T-helper 17 cell (primary cell): ENCODE results near the gene TTC24. TPM values are rescaled to one million over a fixed set of nuclear protein-coding genes. Genes with fewer than 3 reads are reported as not detected.
A peak's percentile ranks its signal among the peaks of the same experiment; 100 is the strongest.
"Not testable (repeated sequence)": the region's sequence is repeated elsewhere in the genome, so short reads cannot be mapped to it uniquely, and the experiment has no call there.

ENCODE experiments used
- ATAC-seq: fragments of 150-1000 bp; cut with Tn5 transposase; 2 replicates; pipeline ENCODE4 v1.10.0; 2021; ENCODE audit warnings: mild to moderate bottlenecking, moderate library complexity
- DNase-seq, 3 donors: peaks; one replicate each; pipeline versions ENCODE4 v3.0.0 to v3.0.0-alpha.2; 2020 to 2021
- H3K9me3 ChIP-seq: one replicate; pipeline ENCODE4 v1.7.0; 2013; ENCODE audit warnings: low read length, mild to moderate bottlenecking; ENCODE audit not compliant: control insufficient read depth, poor library complexity, severe bottlenecking
- H3K27ac Mint-ChIP-seq: one replicate; pipeline ENCODE4 v1.8.0; 2022; ENCODE audit warnings: mild to moderate bottlenecking, moderate library complexity, mixed read lengths
- H3K27me3 Mint-ChIP-seq: one replicate; pipeline ENCODE4 v1.8.0; 2022; ENCODE audit warnings: mixed read lengths
- H3K36me3 Mint-ChIP-seq: one replicate; pipeline ENCODE4 v1.8.0; 2022; ENCODE audit warnings: low read depth, mixed read lengths
- H3K4me1 Mint-ChIP-seq: one replicate; pipeline ENCODE4 v1.8.0; 2022; ENCODE audit warnings: mild to moderate bottlenecking, mixed read lengths
- H3K4me3 Mint-ChIP-seq: one replicate; pipeline ENCODE4 v1.8.0; 2022; ENCODE audit warnings: mild to moderate bottlenecking, moderate library complexity, mixed read lengths
- total RNA-seq, 4 donors: library from RNA in 2 of 4; stranded (reverse) in 2 of 4; gene quantifications; one replicate each; pipeline ENCODE4 v1.2.3 and lab custom pipeline; 2022 to 2026

TTC24 gene
- total RNA-seq, 2 donors from 2014 or later: 0.94 TPM; not detected in 1

GRCh38 chr1:156583821-156584622 lies 4.5 kb downstream of the TTC24 start:
- Mint-ChIP-seq H3K4me1 (peaks cover 8% of the 10 kb centered on the region), H3K27me3 (no peaks in the 10 kb centered on the region), H3K36me3 (no peaks in the 10 kb centered on the region), H3K4me3 (no peak overlapping the region), H3K27ac (no peak overlapping the region)
- DNase-seq (peak; percentile 35 to 65 (median 43)), ATAC-seq (peak; percentile 79)
- H3K9me3 ChIP-seq: no peaks in the 10 kb centered on the region

- no peak for ATAC-seq
- H3K4me1 Mint-ChIP-seq: peaks cover 8% of the 10 kb centered on the region
- no peak overlapping the region for H3K27ac Mint-ChIP-seq
Observed at GRCh38 chr1:156584813-156585212, 5.3 kb downstream of the TTC24 start.

GRCh38 chr1:156586323-156586722 lies 6.8 kb downstream of the TTC24 start:
- Mint-ChIP-seq H3K36me3 (no peaks in the 10 kb centered on the region), H3K27ac (no peak overlapping the region), H3K27me3 (no peaks in the 10 kb centered on the region), H3K4me3 (no peak overlapping the region), H3K4me1 (peaks cover 7% of the 10 kb centered on the region)
- DNase-seq (no peak), ATAC-seq (no peak)
- no peaks in the 10 kb centered on the region for H3K9me3 ChIP-seq

More at GRCh38 chr1:156584813-156585212, 5.3 kb downstream of the TTC24 start:
- no peaks in the 10 kb centered on the region for H3K36me3 Mint-ChIP-seq
- H3K27me3 Mint-ChIP-seq: no peaks in the 10 kb centered on the region
- no peaks in the 10 kb centered on the region for H3K9me3 ChIP-seq
- no peak overlapping the region for H3K4me3 Mint-ChIP-seq
- no peak for DNase-seq

- DNase-seq (no peak), ATAC-seq (no peak)
- Mint-ChIP-seq H3K4me3 (no peak overlapping the region), H3K36me3 (no peaks in the 10 kb centered on the region), H3K27ac (no peak overlapping the region), H3K27me3 (no peaks in the 10 kb centered on the region), H3K4me1 (peaks cover 7% of the 10 kb centered on the region)
- H3K9me3 ChIP-seq: no peaks in the 10 kb centered on the region
Observed at GRCh38 chr1:156586892-156587477, 7.5 kb downstream of the TTC24 start.

GRCh38 chr1:156587927-156588326 lies 8.4 kb downstream of the TTC24 start:
- H3K27ac Mint-ChIP-seq, H3K27me3 Mint-ChIP-seq, H3K4me1 Mint-ChIP-seq, H3K36me3 Mint-ChIP-seq, ATAC-seq, H3K9me3 ChIP-seq, H3K4me3 Mint-ChIP-seq, DNase-seq: not testable (repeated sequence)

- Mint-ChIP-seq H3K4me1 (peaks cover 7% of the 10 kb centered on the region), H3K36me3 (no peaks in the 10 kb centered on the region), H3K27ac (no peak overlapping the region), H3K4me3 (no peak overlapping the region), H3K27me3 (no peaks in the 10 kb centered on the region)
- no peaks in the 10 kb centered on the region for H3K9me3 ChIP-seq
- no peak for DNase-seq
- no peak for ATAC-seq
Observed at GRCh38 chr1:156589546-156589945, 10.0 kb downstream of the TTC24 start.

GRCh38 chr1:156590326-156591180 lies 11.0 kb downstream of the TTC24 start:
- peaks cover 14% of the 10 kb centered on the region for H3K4me1 Mint-ChIP-seq
- no peaks in the 10 kb centered on the region for H3K27me3 Mint-ChIP-seq
- no peak for ATAC-seq
- DNase-seq: no peak
- H3K36me3 Mint-ChIP-seq: peaks cover 8% of the 10 kb centered on the region
- no peak overlapping the region for H3K4me3 Mint-ChIP-seq
- peak overlapping the region; percentile 76 for H3K27ac Mint-ChIP-seq
- H3K9me3 ChIP-seq: no peaks in the 10 kb centered on the region

- peaks cover 8% of the 10 kb centered on the region for H3K36me3 Mint-ChIP-seq
- ATAC-seq (peak; percentile 22), DNase-seq (no peak)
- H3K27me3 Mint-ChIP-seq: no peaks in the 10 kb centered on the region
- H3K27ac Mint-ChIP-seq: peak overlapping the region; percentile 76
- peaks cover 16% of the 10 kb centered on the region for H3K4me1 Mint-ChIP-seq
- peak overlapping the region; percentile 85 for H3K4me3 Mint-ChIP-seq
- H3K9me3 ChIP-seq: no peaks in the 10 kb centered on the region
Observed at GRCh38 chr1:156591181-156591431, 11.6 kb downstream of the TTC24 start.

GRCh38 chr1:156591432-156592157 lies 12.1 kb downstream of the TTC24 start, which contains the start of gene NAXE:
Gene NAXE, plus strand, starts transcription at chr1:156591776. Its CDS starts 29 bp downstream, at chr1:156591805.
- peaks cover 16% of the 10 kb centered on the region for H3K4me1 Mint-ChIP-seq
- DNase-seq: peak; percentile 56 to 73 (median 64)
- peak within 1 kb of the TSS; percentile 76 for H3K27ac Mint-ChIP-seq
- H3K9me3 ChIP-seq: no peaks in the 10 kb centered on the region
- H3K27me3 Mint-ChIP-seq: no peaks in the 10 kb centered on the region
- ATAC-seq: peak; percentile 97
- H3K4me3 Mint-ChIP-seq: peak within 1 kb of the TSS; percentile 85
- peaks cover 8% of the 10 kb centered on the region for H3K36me3 Mint-ChIP-seq

- ATAC-seq: no peak
Observed at GRCh38 chr1:156592158-156592909, 12.8 kb downstream of the TTC24 start.

GRCh38 chr1:156592910-156593660 lies 13.6 kb downstream of the TTC24 start:
- no peak for ATAC-seq
- no peak for DNase-seq

More at GRCh38 chr1:156592158-156592909, 12.8 kb downstream of the TTC24 start:
- peak overlapping the region; percentile 85 for H3K4me3 Mint-ChIP-seq
- no peaks in the 10 kb centered on the region for H3K27me3 Mint-ChIP-seq
- no peaks in the 10 kb centered on the region for H3K9me3 ChIP-seq
- H3K27ac Mint-ChIP-seq: peak overlapping the region; percentile 76
- H3K4me1 Mint-ChIP-seq: peaks cover 21% of the 10 kb centered on the region
- no peak for DNase-seq
- peaks cover 14% of the 10 kb centered on the region for H3K36me3 Mint-ChIP-seq

GRCh38 chr1:156593661-156593989 lies 14.1 kb downstream of the TTC24 start:
- H3K36me3 Mint-ChIP-seq: peaks cover 14% of the 10 kb centered on the region
- no peak overlapping the region for H3K4me3 Mint-ChIP-seq
- H3K27ac Mint-ChIP-seq: no peak overlapping the region
- H3K4me1 Mint-ChIP-seq: peaks cover 26% of the 10 kb centered on the region
- DNase-seq: no peak
- no peaks in the 10 kb centered on the region for H3K27me3 Mint-ChIP-seq
- no peaks in the 10 kb centered on the region for H3K9me3 ChIP-seq
- no peak for ATAC-seq

More at GRCh38 chr1:156592910-156593660, 13.6 kb downstream of the TTC24 start:
- H3K27ac Mint-ChIP-seq: peak overlapping the region; percentile 76
- H3K36me3 Mint-ChIP-seq: peaks cover 14% of the 10 kb centered on the region
- H3K4me1 Mint-ChIP-seq: peaks cover 22% of the 10 kb centered on the region
- H3K9me3 ChIP-seq: no peaks in the 10 kb centered on the region
- no peaks in the 10 kb centered on the region for H3K27me3 Mint-ChIP-seq
- peak overlapping the region; percentile 85 for H3K4me3 Mint-ChIP-seq
